Right hindlimb (tissue), 1 donor: Measurements from ENCODE around the gene SKOR2.
"Not testable (repeated sequence)": the region's sequence is repeated elsewhere in the genome, so short reads cannot be mapped to it uniquely, and the experiment has no call there.

Source experiments
- DNase-seq: peaks from one replicate; pipeline ENCODE4 v3.0.0-alpha.2; 2018

SKOR2 gene

DNA sequence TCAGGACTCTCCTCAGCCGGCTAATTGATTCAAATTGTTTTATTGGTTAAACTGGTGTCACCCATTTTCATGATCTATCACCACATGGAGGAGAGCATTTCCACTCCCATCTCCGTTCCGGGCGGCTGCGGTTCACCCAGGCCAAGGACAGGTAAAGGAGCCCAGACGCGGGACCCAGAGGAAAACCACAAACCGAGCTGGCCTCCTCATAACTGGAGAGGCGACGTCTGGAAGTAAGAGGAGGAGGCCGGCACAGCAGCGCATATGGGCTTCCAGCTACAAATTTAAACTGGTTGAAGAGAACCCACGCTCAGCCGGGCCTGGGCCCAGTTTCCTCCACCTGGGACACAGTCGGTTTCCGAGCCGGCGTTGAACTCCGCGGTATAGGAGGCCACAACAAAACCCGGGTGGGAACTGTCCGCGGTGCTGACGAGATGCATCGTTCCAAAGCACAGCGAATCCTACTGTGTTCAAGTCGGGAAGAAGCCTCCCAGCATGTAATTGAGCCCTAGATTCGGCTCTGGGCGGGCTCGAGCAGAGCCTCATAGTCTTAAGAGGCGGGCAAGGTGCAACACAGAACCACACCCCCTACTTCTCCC lies 3.0 kb upstream of the SKOR2 start:
- DNase-seq = peak; percentile 76

DNA sequence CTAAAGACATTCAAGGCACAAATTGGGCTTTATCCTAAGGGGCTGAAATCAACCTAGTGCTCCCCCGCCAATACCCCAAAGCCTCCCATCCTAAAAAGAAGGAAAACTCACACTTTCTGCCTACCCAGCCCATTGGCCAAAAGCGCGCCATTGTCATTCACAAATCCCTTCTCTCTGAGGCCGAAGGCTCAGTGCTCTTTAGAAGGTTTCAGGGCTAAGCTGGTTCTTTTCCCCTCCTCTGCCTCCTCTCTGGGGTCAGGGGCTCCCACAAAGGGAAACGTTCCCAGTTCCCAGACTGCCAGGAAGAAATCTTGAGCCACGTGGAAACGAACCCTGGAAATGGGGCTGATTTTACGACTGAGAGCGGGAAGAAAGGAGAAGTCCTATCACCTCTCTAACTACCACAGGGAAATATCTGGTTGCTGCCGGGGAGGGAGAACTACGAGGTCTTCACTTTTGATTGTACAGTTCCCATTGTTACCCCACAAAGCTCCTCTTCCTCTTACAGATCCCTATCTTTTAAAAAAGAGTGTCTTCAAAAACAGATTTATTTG lies 1.7 kb upstream of the SKOR2 start:
- DNase-seq = no peak

DNA sequence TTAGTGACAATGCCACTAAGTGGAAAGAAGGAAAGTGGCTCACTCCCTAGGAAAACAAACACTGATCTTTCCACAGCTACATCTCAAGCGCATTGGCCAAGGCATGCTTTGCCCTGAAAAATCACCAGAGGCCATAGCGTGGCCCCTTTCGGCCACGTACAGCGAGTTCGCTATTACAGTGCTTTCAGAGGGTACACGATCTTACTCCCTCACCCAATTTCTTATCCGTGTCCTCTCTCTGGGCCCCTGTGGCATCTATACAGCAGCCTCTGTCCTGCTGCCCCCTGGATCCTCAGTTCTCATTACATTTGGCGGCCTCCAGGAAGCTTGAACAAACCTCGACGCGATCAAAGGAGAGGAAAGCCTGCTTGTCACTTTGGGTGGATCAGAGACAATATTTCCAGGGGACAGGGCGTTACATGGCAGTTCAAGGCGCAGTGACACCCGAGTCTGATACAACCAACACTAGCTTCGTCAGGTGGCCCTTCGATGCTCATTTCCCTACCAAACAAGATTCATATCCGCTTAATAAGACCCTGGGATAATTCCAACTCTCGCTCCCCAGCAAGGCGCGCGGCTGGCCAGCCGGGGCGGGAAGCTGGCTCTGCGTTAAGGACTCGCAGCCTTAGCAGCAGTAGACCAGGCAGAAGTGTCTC lies 941 bp downstream of the SKOR2 start:
- no peak for DNase-seq

DNA sequence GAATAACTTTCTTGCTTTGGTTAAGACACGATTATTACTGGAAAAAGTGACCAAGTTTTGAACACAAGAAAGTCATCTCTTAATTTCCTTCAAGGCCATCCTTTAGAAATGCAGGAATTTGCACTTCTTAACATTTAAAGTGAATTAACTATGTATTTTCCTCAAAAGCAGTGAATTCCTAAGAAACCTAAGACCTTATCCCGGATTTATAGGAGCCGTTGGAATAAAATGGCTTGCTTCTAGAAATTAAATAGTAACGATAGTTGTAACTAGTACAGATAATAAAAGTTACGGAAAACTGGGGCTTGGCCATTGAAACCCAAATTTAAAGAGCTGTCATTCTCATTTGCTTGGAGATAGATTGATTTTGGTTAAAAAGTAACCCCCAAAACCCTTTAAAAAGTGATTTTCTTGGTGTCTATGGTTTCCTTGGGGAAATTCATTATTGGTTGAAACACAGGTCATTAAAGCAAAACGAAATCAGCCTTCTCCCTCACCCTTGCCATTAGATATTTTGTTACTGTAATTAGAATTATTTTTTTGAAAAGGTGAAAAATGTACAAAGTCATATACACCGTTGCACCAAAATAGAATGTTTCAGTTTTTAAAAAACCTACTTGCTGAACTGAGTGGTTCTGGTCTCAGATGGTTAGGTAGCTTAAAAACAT lies 2.0 kb downstream of the SKOR2 start:
- DNase-seq = no peak

DNA sequence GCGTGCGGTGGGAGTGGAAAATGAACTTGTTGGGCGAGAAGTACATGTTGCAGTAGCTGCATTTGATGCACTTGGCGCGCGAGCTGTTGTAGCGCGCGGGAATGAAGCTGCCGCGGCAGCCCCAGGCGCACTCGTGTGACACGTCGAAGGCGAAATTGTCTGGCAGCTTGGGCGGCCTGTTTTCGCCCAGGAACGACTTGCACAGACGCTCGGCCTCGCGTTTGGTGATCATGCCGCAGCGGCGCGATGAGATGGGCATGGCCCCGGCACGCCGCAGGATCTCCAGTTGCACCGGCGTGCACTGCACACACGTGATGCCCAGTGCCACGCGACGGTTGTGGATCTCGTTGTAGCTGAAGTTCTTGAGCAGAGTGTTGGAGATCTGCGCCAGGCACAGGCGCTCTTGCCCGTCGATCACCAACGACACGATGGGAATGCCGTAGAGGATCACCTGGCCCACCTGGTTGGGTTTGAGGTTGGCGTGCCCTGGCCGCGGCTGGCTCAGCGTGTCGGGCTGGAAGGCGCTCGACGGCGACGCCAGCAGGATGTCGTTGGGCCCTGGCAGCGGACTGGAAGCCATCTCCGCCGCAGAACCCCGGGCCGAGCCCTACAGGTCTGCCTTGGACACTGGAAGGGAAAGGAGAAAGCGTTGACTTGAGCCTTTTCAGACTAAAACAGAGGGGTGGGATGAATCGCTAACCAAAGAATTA lies 2.7 kb downstream of the SKOR2 start:
- no peak for DNase-seq

DNA sequence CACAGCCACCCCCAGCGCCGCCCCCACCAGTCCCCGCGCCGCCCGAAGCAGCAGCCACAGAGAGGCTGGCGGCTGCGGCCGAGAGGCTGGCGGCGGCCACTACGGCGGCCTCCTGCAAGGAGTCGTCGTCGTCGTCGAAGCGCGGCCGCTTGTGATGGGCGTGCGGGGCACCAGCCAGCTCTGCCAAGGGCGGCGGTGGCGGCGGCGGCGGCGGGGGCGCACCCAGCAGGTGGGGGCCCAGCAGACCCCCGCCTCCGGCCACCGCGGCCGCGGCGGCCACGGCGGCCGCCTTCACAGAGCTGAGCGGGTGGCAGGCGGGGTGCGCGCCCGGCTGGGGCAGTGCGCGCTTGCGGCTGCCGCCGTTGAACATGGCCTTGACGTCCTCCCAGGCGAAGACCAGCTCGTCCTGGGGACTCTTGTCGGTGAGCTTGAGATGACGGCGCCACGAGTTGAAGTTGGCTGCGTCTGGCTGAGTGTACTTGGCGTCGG lies 3.3 kb downstream of the SKOR2 start:
- DNase-seq = no peak

DNA sequence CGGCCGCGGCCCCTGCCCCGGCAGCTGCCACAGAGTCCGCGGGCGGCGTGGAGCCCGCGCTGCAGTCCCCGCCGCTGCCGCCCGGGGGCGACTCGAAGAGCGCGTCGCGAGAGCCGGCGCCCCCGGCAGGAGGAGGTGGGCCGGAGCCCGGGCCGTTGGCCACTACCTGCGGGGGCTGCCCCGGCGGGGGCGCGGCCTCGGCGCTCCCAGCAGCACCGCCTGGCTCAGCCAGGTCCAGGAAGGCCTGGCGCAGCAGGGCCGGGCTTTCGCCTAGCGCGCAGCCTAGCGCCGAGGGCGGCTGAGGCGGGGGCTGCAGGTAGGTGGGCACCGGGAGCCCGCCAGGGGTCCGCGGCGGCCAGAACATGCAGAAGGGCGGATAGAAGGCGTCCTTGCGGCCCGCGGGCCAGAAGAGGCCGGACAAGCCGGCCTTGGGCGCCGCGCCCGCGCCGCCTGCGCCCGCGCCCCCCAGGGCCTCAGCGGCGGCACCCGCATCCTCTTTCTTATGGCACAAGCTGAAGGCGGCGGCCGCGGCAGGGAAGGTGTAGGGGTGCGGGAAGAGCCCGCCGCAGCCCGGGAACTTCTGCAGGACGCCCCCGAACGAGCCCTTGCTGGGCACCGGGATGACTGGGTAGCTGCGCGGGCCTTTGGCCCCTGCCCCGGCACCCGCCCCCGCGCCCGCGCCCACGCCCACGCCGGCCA lies 3.9 kb downstream of the SKOR2 start:
- no peak for DNase-seq

DNA sequence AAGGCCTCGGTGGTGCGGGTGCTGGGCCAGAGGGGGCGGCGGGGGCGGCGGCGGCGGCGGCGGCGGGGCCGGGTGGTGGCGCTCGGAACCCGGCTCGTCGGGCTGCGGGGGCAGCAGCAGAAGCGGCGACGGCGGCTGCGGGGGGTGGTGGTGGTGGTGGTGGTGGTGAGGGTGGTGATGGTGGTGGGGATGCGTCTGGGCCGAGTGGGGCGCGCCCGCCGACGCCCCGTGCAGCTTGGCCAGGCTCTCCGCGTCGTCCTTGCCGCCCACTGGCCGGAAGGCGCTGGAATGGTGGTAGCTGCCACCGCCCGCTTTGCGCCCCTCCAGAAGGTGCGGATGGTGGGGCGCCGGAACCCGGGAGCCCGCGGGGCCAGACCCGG lies 4.4 kb downstream of the SKOR2 start:
- DNase-seq = no peak

DNA sequence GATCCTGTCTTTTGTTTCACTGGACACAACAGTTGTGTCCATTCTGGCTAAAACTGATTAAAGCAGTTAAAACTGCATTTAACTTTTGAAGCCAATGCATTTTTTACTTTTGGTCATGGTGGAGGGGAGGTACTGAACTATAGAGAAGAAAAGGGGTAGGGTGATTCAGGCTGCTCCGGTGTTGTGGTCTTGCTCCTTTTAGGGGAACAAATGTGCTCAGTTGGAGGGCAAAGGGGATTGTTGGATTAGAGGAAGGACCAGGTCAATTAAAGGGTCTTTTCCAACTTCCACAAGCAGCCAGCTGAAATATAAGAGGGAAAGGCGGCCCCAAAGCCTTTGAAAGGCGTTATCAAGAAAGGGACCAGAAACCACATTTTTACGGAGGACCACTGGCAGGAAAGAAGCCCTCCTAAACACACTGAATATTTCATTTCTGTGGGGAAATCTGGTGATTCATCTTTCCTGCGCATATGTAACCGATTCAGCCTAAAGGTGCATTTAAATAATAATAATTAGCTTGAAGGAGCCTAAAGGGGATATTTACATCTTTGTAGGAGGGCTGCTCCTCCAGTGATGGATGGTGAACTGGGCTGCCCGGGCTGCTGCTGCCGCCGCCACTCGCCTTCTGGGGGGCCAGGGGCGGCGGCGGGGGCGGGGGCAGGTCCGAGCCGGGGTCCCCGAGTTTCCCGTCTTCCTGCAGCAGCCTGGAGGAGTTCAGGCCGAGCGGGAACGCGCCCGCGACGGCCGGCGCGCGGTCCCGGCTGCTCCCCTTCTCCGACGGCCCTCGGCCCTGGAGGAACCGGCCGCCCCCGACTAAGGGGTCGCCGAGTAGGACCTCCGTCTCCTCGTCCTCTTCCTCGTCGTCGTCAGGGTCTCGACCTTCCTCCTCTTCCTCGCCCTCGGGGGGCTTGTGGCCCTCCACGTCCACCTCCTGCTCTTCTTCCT lies 5.2 kb downstream of the SKOR2 start:
- DNase-seq = no peak

DNA sequence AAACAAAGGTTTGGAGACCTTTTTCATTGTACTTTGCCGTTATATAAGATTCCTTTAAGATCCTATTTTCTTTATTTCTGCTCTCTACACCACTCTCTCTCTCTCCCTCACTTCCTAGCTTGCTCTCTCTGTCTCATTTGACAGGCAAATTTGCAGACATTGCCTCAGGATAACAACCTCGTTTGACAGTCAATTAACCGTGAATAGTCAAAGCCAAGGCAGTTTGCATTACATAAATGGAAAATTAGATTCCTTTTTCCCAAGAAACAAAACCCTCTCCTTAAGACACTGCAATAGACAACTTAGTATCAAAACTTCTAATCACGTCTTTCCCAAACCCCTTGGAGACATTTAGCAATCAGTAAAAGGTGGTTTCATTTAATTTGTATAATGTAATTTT lies 7.4 kb downstream of the SKOR2 start:
- DNase-seq = no peak

DNA sequence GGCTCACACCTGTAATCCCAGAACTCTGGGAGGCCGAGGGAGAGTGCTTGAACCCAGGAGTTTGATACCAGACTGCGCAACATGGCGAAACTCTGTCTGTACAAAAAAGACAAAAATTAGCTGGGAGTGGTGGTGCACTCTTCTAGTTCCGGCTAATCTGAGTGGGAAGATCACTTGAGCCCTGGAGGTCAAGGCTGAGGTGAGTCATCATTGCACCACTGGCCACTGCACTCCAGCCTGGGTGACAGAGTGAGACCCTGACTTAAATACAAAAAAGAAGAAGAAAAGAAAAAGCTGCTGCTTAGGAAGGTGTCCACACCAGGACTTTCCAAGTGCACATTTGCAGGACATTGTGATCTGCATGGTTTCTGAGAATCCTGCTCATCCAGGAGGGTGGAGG lies 16.4 kb downstream of the SKOR2 start:
- DNase-seq = no peak

DNA sequence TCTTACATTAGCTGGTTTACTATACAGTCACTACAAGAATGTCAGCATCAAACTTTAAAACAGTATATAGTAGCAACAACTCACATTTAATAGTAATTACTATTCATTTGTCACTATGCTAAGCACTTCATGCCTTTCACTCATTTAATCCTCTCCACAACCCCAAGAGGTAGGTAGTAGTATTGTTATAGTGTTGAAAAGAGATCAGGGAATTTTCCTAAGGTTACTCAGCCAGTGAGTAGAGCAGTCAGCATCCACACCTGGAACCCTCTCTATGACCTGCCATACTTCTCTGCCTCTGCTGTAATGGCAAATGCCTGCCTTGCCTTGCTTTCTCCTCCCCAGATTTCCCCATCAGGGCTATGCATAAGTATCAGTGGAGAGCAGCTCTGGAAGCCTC lies 24.8 kb downstream of the SKOR2 start:
- no peak for DNase-seq

DNA sequence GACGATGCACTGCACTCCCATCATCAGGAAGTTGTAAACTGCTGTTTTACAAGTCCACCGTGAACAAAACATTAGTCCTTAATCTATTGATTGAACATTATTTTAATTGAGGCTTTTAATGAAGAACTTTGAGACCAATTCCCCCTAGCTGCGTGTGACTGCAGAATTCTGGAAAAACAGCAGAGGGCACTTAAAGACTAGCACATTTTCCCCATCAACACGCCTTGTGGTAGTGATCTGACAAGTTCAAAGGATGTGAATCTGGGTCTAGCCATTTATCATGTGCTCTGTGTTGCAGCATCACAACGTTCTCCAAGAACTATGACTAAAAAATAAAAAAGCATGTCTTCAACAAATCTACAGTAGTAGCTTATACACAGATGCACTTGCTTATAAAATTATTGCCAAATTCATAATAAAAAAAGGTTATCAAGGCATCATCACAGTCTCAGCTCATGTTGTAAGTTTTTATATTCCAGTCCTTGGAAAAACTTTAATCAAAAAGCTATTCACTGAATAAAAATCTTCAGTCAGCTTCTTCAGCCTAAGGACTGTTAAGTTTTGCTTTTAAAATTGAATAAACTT lies 35.8 kb downstream of the SKOR2 start:
- peak; percentile 33 for DNase-seq

DNA sequence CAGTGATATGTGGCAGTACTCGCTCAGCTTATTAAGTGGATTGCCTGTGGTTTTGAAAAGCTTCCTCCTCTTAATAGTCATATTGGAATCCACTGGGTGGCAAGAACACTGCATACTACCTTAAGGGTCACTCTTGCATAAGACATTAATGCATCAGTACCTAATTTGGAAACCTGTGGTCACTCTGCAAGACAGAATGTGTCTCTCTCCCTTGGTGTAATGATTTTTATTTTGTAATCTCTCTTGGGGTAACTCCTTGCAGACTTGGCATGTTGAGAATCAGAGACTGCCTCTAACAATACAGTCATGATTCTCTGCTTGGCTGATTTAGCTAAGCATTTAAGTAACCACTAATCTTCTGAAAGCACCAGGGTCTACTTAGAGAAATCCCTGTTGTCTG lies 42.3 kb downstream of the SKOR2 start:
- DNase-seq = no peak

DNA sequence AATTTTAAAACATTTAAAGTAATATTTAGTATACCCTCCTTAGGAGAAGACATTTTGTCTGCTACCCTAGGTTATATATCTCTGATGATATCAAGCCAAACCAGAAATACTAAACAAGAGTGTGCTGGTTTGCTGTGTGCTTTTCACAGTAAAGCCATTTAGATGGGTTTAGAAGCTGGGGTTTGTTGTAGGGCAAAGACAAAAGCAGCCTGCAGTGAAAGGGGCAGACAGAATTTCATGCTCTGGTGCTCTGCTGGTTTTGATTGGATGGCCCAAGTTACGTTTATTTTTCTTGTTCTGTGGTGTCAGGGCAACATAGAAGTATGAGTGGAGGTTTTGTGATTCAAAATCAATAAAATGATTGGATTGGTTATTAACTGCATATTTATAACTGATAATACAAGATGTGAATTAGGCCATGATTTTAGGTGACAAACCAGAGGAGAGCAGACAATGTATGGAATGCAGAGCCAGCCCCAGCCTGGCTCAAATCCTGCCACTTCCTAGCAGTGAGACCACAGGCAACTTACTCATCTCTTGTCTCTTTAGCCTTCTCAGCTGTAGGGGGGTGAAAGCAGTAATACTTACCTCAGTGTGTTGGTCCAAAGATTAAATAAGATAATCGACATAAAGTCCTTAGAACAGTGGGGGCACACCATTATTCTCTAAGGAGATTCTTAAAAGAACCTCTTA lies 44.4 kb downstream of the SKOR2 start:
- DNase-seq = no peak

DNA sequence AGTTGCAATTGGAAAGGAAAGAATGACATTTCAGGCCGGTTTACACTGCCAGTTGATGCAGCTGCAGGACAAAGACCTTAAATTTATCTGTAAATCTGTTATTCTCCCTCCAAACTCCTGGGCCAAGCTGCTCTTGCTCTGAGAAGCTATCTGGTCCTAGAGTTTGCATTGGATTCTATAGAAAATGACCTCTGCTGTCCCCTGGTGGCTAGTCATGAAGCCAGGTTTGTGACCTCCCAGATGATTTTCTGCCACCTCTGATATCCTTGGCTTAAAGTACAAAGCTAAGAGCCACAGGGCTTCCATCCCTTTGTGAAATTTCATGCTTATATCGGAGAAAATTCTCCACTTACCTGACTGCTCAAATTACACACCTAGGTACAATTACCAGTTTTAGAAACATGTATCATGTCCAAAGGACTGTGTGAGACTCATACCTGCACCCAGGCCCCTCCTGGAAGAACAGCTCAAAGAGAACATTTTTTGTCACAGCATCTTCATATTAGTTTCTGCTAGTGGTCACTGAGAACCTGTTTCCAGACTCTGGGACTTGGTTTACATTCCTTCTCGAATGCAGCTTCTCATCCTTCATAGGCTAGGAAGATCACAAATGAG lies 46.4 kb downstream of the SKOR2 start:
- peak; percentile 28 for DNase-seq

DNA sequence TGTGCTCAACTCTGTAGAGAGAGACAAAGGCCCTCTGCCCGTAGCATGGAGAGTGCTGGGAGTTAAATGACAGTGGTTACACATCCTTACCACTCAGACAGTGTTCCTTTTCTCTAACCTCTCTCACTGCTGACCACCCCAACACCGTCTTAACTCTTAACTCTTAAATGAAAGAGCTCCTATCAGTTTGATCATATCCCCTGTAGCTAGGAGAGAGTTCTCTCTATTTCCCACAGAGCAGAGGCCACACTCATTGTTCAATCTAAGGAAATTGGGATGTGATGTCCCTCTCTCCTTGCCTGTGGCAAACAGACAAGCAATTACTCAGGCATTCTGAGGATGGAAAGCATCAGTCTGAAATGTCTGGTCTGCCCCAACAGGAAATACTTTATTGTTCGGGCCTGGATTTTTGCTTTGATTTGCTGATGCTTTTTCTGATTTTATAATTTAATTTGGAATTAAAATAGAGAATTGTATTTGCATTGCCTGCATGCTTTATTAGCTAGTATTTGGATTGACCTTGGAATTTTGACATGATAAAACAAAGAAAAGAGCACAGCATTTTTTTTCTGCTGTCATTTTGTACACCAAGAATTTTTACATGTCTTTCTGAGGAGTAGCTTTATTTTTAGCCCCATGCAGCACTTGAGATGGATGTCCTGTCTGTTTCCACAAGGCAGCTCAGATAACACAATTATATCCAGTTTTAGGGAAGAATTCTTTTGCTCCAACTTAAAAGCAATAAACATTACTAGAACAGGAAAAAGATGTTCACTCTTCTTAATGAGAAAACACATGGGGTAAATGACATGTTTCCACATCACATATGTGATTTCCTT lies 47.6 kb downstream of the SKOR2 start:
- no peak for DNase-seq

DNA sequence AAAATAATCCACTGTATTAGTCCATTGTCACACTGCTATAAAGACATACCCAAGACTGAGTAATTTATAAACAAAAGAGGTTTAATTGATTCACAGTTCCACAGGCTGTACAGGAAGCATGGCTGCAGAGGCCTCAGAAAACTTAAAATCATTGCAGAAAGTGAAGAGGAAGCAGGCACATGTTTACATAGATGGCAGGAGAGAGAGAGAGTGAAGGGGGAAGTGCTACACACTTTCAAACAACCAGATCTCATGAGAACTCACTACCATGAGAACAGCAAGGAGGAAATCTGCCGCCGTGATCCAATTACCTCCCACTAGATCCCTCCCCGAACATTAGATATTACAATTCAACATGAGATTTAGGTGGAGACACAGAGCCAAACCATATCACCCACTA lies 55.5 kb downstream of the SKOR2 start:
- not testable (repeated sequence) for DNase-seq

DNA sequence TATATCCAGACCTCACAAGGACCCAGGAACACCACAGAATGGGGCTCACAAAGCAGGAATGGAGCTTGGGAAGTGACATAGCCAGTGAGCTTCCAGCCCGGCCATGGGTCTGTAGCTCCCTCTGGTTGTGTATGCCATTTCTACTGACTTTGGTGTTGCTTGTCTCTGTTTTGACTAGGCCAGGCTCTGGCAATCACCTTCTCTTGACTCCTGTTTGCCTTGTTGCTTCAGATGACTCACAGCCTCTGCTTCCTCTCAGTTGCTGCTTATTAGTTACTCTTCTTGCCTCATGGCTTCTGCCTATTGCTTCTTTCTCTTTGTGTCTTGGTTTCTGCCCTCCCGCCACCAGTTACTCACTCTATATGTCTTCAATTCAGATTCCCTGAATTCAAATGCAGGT lies 59.5 kb downstream of the SKOR2 start:
- no peak for DNase-seq
